Activated CD8-positive, alpha-beta memory T cell treated with anti-CD3 and anti-CD28 coated beads for 1 hour (primary cell): Measurements from ENCODE around the gene ISL2.

ENCODE experiments used
- DNase-seq, 2 donors: peaks; one replicate each; pipeline ENCODE4 v3.0.0-alpha.2; 2020; ENCODE audit warnings: low read depth in 1 of 2; ENCODE audit errors: extremely low read depth in 1 of 2

The ISL2 gene

GRCh38 chr15:76341366-76342057, 4.9 kb downstream of the ISL2 start:
- no peak for DNase-seq

DNA sequence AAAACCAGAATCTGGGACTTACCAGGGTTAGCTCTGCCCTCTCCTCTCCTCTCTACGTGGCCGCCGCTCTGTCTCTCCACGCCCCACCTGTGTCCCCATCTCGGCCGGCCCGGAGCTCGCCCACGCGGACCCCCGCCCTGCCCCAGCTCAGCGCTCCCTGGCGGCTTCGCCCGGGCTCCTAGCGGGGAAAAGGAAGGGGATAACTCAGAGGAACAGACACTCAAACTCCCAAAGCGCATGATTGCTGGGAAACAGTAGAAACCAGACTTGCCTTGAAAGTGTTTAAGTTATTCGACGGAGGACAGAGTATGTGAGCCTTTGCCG, 5.4 kb downstream of the ISL2 start:
- no peak for DNase-seq

- DNase-seq: no peak
Observed at GRCh38 chr15:76342382-76343201, 6.0 kb downstream of the ISL2 start.

DNA sequence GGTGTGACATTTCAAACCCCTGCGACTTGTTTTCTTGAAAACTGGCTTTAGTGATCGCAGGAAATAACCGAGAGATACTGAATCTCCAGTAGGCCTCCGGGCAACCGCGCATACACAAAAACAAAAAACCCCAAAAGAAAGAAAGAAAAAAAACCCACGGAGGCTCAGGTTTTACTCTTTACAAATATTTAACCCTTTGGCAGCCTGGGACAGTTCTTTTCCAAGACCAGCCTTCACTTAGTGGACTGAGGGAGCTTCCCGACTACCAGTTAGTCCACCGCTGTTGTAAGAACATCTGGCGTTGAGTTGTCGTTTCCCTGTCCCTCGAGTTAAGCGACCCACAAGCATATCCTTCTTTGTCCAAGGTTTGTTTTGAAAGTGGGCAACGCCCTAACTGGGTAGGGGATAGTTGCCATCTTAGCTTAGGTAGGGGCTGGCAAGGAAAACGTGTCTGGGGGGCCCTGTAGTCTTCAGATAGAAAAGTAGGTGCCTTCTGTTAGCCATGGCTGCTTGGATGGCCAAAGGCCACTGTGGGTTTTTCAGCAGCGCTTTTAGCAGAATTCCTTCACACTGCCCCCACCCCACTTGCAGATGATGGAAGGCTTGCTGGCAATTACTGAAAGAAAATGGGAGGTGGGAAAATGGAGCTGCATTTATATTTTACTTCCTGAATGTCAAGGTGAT, 6.9 kb downstream of the ISL2 start:
- DNase-seq: no peak

- no peak for DNase-seq
Observed at GRCh38 chr15:76344893-76345582, 8.5 kb downstream of the ISL2 start.

DNA sequence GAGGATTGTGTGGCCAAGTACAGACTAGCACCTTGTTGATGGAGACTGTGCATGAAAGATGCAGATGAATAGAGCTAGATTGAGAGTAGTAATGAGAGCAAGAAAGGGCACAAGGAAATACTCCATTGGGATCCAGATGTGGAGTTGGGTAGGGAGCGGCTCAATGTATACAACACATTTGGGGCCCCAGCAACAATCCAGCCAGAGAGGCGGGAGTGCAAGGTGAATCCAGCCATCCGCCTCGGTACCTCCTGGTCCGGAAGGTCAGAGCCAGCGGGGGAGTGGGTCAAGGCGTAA, 9.0 kb downstream of the ISL2 start:
- DNase-seq: no peak

- DNase-seq: no peak
Observed at GRCh38 chr15:76345880-76346668, 9.5 kb downstream of the ISL2 start.

- DNase-seq: no peak
Observed at GRCh38 chr15:76346669-76347481, 10.3 kb downstream of the ISL2 start.

DNA sequence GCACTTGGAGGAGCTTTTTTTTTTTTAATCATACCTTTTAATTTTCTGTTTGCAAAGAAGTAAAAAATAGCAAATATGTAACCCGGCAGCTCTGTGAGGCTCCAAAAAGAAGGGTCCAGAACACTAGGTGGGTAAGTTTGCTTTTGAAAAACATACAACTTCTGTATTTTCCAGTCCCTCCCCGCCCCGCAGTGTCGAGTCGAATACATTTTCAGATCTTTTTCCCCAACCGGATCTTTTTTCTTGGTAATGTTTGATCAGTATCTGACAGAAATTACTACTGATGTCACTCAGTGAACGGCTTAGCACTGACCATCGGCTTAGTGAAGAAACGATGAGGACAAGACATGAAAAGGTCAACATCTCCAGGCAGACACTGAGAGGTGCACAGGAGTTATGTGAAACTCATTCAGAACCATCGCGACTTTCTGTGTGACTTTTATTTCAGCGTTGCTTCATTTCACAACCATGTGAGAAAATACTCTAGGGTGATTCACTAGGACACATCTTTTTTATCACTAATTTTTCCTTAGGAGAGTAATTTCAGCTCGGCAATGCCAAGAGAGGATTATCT, 11.0 kb downstream of the ISL2 start:
- DNase-seq: no peak

- DNase-seq: no peak
Observed at GRCh38 chr15:76349301-76350070, 12.9 kb downstream of the ISL2 start.

DNA sequence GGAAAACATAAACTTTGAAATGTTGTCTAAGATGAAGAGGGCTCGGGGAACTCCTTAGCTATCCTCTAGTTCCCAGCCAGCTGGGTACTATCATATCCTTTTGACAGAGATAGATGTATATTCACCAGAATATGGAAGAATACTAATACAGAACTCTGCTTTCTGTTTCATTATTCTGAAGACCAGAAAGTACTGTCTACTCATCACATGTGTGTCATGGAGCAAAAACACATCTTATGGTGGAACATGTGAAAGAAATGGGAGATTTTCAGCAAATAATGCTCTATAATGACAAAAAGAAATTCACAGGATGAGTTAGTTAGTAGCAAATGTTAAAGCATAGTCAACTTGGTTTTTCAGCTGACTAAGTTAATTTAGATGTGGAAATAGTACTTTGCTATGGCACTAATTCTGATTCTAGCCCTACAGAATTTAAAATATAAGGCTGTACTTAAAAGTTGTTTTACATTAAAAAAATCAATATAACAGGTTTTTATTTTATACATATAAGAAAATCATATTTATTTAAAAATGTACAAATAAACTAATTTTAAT, 16.5 kb downstream of the ISL2 start:
- no peak for DNase-seq

DNA sequence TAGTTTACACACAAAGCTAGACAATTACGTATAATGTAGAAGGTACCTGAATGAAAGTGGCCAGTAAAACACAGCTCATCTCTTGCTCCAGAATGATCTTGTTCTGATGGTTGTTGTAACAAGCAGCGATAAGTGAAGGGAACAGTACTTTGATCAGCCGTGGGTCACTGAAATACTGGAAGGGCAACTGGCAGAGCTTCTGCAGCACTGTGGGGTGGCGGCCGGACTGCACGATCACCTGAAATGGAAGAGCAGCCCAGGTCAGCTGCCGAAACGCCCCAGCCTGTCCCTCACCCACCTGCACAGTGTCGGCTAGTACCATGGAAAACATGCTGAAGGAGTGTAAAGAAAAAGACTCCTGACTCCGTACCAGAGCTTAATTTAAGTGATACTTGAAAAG, 17.3 kb downstream of the ISL2 start:
- no peak for DNase-seq

DNA sequence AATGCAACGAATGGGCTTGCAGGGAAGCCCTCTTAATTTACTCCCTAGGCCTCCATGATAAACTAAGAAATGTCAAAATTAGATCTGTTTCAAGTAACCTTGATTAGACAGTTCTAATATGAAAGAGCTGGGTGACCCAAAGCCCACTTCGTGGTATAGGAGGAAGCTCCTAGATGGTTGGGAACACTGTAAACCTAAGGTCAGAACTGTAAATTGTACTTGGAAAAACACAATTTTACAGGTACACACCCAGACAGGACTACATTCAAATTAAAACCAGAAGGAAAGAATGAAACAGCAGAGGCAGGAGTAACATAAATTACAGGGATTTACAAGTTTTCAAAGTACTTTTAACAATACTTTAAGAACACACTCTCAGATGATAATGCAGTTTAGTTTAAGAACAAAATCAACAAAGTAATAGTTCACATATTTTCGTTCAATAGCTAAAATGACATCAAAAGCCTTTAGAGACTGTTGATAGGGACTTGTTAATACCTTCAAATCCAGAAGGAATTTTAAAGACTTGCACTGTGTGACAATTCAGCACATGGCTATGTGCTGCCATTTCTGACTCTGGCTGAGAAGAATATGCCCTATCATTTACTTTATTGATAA, 18.4 kb downstream of the ISL2 start:
- no peak for DNase-seq

- no peak for DNase-seq
Observed at GRCh38 chr15:76358453-76358852, 21.9 kb downstream of the ISL2 start.

- DNase-seq: no peak
Observed at GRCh38 chr15:76359152-76359551, 22.6 kb downstream of the ISL2 start.

DNA sequence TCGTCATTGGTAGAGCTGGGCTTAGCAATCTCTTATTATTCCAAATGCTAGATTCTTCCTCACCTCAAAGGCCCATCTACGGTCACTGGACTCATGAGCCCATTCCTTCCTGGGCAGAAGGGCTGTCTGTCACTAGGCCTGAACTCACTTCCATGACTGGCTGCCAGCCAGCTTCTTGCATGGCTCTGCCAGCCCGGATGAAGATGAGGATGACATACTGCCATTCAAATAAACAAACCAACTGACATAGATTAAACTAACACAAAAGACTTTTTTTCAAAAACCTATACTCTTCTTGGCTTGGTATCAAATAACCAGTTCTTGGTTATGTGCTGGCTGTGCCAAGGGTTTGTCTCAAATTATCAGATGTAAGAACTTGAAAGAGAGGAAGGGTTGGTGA, 23.8 kb downstream of the ISL2 start:
- no peak for DNase-seq

DNA sequence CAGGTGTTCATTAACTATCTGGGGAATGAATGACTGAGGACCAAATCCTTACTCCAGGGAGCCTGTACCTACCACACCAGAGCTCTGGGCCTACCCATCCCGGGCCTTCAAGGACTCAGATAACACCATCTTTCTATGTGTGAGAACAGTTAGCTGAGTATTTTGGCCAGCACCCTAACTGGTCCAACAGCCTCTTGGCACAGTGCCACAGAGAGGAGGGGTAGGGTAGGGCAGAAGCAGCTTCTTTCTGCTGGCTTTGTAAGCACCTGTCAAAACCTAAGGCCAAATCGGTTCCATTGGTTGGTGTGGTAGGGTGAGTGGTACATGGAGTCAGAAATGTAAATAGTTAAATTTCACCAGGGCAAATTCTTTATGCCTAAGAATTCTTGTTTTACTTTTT, 26.7 kb downstream of the ISL2 start:
- no peak for DNase-seq

DNA sequence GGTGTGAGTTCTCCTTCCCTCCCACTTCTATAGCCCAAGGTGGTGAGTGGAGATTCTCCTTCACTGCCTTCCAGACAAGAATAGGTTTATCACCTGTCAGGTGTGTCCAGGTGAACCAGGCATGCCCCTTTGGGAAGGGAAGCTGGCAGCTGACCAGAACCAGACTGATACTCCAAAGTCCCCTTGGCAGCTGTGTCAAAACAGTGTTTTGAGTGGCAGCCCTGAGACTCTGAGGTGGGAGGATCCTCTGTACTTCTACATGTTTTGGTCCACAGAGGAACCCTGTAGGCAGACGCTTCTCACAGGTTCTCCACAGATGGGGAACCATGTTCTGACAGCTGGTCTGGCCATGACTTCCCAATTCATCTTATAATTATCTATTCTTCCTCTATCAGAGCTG, 30.1 kb downstream of the ISL2 start:
- no peak for DNase-seq
